Measurements from ENCODE around the gene SLC9C2.

Gene SLC9C2

GRCh38 chr1:173485401-173485800 is 117.5 kb downstream of the SLC9C2 start:
- TF ChIP-seq, protein P1, sequence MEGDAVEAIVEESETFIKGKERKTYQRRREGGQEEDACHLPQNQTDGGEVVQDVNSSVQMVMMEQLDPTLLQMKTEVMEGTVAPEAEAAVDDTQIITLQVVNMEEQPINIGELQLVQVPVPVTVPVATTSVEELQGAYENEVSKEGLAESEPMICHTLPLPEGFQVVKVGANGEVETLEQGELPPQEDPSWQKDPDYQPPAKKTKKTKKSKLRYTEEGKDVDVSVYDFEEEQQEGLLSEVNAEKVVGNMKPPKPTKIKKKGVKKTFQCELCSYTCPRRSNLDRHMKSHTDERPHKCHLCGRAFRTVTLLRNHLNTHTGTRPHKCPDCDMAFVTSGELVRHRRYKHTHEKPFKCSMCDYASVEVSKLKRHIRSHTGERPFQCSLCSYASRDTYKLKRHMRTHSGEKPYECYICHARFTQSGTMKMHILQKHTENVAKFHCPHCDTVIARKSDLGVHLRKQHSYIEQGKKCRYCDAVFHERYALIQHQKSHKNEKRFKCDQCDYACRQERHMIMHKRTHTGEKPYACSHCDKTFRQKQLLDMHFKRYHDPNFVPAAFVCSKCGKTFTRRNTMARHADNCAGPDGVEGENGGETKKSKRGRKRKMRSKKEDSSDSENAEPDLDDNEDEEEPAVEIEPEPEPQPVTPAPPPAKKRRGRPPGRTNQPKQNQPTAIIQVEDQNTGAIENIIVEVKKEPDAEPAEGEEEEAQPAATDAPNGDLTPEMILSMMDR (IDR thresholded peaks at IDR 0.05; ENCODE audit: insufficient read depth, low read length, poor library complexity, severe bottlenecking): no peak
- H3K36me3 ChIP-seq (ENCODE audit: control insufficient read depth, insufficient read depth, low read length): peaks cover 18% of the 10 kb centered on the region
- no peaks in the 10 kb centered on the region for H3K27me3 ChIP-seq (replicated peaks; ENCODE audit: control insufficient read depth, insufficient read depth, low read length)
- H3K4me3 ChIP-seq (replicated peaks; ENCODE audit: low read depth, low read length): no peak overlapping the region
- DNase-seq (ENCODE audit: extremely low read depth, insufficient read length): no peak

GRCh38 chr1:173484276-173484675 is 118.6 kb downstream of the SLC9C2 start:
- H3K4me3 ChIP-seq (replicated peaks; ENCODE audit: low read depth, low read length): no peak overlapping the region
- peaks cover 17% of the 10 kb centered on the region for H3K36me3 ChIP-seq (ENCODE audit: control insufficient read depth, insufficient read depth, low read length)
- TF ChIP-seq, protein P1 (IDR thresholded peaks at IDR 0.05; ENCODE audit: insufficient read depth, low read length, poor library complexity, severe bottlenecking): no peak
- no peak for DNase-seq (ENCODE audit: extremely low read depth, insufficient read length)
- H3K27me3 ChIP-seq (replicated peaks; ENCODE audit: control insufficient read depth, insufficient read depth, low read length): no peaks in the 10 kb centered on the region

DNA sequence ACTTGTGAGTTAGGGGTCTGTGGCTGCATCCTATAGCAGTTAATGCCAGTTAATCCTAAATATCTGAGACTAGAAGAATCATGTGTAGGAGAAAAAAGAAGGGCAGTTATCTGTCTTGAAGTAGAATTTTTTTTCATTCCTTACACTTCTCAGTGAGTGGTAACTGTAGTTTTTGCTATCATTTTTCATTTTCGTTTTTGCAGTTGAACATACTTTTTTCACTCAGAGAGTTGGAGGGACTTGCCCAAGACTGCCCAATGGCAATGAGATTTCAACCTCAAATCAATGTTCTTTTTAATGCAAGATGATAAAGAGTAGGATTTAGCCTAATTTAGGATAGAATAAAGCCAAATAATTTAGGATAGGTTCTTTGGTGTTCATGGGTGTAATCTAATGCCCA is 120.2 kb downstream of the SLC9C2 start:
- H3K4me3 ChIP-seq (replicated peaks; ENCODE audit: low read depth, low read length): no peak overlapping the region
- no peak for DNase-seq (ENCODE audit: extremely low read depth, insufficient read length)
- peaks cover 12% of the 10 kb centered on the region for H3K36me3 ChIP-seq (ENCODE audit: control insufficient read depth, insufficient read depth, low read length)
- no peaks in the 10 kb centered on the region for H3K27me3 ChIP-seq (replicated peaks; ENCODE audit: control insufficient read depth, insufficient read depth, low read length)
- TF ChIP-seq, protein P1 (IDR thresholded peaks at IDR 0.05; ENCODE audit: insufficient read depth, low read length, poor library complexity, severe bottlenecking): no peak

DNA sequence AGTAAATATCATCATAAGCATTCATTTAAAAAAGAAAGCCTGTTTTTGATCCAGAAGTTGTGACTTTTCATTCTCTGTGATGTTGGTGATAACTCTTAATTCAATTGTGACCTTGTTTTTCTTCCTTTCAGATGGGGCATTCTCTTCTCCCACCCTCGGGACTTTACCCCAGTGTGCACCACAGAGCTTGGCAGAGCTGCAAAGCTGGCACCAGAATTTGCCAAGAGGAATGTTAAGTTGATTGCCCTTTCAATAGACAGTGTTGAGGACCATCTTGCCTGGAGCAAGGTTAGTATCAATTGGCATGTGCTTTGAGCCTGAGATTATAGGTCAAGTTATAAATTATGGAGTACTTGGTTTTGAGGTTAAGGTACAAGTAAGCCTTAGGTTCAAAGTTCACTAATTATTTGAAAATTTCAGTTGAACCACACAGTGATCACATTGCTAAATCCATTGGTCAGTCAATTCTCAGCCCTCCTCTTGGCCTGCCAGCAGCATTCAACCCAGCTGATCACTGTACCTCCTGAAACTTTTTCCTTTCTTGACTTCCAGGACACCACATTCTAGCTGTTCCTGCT is 121.6 kb downstream of the SLC9C2 start:
- no peak overlapping the region for H3K4me3 ChIP-seq (replicated peaks; ENCODE audit: low read depth, low read length)
- TF ChIP-seq, protein P1 (IDR thresholded peaks at IDR 0.05; ENCODE audit: insufficient read depth, low read length, poor library complexity, severe bottlenecking): no peak
- DNase-seq (ENCODE audit: extremely low read depth, insufficient read length): no peak
- H3K36me3 ChIP-seq (ENCODE audit: control insufficient read depth, insufficient read depth, low read length): peaks cover 7% of the 10 kb centered on the region
- H3K27me3 ChIP-seq (replicated peaks; ENCODE audit: control insufficient read depth, insufficient read depth, low read length): no peaks in the 10 kb centered on the region

- Histone ChIP-seq H3K4me3 (replicated peaks; ENCODE audit: low read depth, low read length) (no peak overlapping the region), H3K27me3 (replicated peaks; ENCODE audit: control insufficient read depth, insufficient read depth, low read length) (no peaks in the 10 kb centered on the region), H3K36me3 (ENCODE audit: control insufficient read depth, insufficient read depth, low read length) (peaks cover 5% of the 10 kb centered on the region)
- DNase-seq (ENCODE audit: extremely low read depth, insufficient read length): no peak
- TF ChIP-seq, protein P1 (IDR thresholded peaks at IDR 0.05; ENCODE audit: insufficient read depth, low read length, poor library complexity, severe bottlenecking): no peak
Observed at GRCh38 chr1:173479649-173480048, 123.2 kb downstream of the SLC9C2 start.
